ENCODE data around the gene CIRBP. TPM values are rescaled to one million over a fixed set of nuclear protein-coding genes. Genes with fewer than 3 reads are reported as not detected.
A peak's percentile ranks its signal among the peaks of the same experiment; 100 is the strongest.

Gene CIRBP
- total RNA-seq, 1 experiment from 2014 or later, result 66.6 TPM

DNA sequence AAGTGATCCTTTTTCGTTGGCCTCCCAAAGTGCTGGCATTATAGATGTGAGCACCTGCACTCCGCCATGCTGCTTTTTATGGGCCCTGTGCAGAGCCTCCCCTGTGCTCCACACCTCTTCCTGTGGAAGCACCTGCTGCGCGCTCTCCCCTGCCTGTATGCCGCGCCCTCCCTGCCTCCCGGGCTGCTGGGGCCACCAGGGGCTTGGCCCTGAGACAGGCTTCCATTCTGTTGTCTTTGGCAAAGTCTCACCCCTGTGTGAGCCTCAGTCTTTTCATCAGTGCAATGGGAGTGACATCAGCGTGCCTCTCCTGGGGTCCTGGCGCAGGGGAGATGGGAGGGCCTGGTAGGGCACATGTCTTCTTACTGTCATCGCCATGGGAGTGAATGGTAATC lies 7.5 kb downstream of the CIRBP start:
- intact Hi-C loops (cut with micrococcal nuclease; ENCODE audit: unreplicated experiment) (loop anchor here (10.0 kb wide), 1 partner anchor 98 kb away; no protein-coding TSS in a partner anchor), in situ Hi-C loops (cut with HindIII; ENCODE audit: low pct_unique_long_range_greater_than_20kb, low sequenced_read_pairs) (no loop called here)
- ChIA-PET CTCF (no interaction called here), POLR2A (no interaction called here)
- peak overlapping the region; percentile 93 for H3K27ac ChIP-seq (ENCODE audit: low read length)
- H3K9me3 ChIP-seq (ENCODE audit: control insufficient read depth, insufficient read depth, low read depth, low read length), result no peaks in the 10 kb centered on the region
- no TSS peak for BruUV-seq (replicated peaks)
- H3K4me1 ChIP-seq (ENCODE audit: control insufficient read depth, insufficient read depth, low read length), result peaks cover 22% of the 10 kb centered on the region
- peak overlapping the region; percentile 62 to 64 for H3K4me3 ChIP-seq (ENCODE audit: low read depth in 2 of 2, low read length in 2 of 2)
- no peak for ATAC-seq
- H3K27me3 ChIP-seq (ENCODE audit: control insufficient read depth, insufficient read depth, low read length), result no peaks in the 10 kb centered on the region
- DNase-seq (ENCODE audit: low read depth, low spot score), result no peak
- no peaks in the 10 kb centered on the region for H3K36me3 ChIP-seq (ENCODE audit: control insufficient read depth, insufficient read depth, low read length)
- TF ChIP-seq POLR2AphosphoS5 (IDR thresholded peaks at IDR 0.05; ENCODE audit: low read depth, low read length) (no peak), TCF7L2 (IDR thresholded peaks at IDR 0.05; ENCODE audit: low read depth, low read length) (no peak), SIN3A (IDR thresholded peaks at IDR 0.05; ENCODE audit: borderline replicate concordance, insufficient read depth, low read depth, low read length) (no peak)
- TF ChIP-seq, protein P1, sequence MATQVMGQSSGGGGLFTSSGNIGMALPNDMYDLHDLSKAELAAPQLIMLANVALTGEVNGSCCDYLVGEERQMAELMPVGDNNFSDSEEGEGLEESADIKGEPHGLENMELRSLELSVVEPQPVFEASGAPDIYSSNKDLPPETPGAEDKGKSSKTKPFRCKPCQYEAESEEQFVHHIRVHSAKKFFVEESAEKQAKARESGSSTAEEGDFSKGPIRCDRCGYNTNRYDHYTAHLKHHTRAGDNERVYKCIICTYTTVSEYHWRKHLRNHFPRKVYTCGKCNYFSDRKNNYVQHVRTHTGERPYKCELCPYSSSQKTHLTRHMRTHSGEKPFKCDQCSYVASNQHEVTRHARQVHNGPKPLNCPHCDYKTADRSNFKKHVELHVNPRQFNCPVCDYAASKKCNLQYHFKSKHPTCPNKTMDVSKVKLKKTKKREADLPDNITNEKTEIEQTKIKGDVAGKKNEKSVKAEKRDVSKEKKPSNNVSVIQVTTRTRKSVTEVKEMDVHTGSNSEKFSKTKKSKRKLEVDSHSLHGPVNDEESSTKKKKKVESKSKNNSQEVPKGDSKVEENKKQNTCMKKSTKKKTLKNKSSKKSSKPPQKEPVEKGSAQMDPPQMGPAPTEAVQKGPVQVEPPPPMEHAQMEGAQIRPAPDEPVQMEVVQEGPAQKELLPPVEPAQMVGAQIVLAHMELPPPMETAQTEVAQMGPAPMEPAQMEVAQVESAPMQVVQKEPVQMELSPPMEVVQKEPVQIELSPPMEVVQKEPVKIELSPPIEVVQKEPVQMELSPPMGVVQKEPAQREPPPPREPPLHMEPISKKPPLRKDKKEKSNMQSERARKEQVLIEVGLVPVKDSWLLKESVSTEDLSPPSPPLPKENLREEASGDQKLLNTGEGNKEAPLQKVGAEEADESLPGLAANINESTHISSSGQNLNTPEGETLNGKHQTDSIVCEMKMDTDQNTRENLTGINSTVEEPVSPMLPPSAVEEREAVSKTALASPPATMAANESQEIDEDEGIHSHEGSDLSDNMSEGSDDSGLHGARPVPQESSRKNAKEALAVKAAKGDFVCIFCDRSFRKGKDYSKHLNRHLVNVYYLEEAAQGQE (IDR thresholded peaks at IDR 0.05; ENCODE audit: insufficient read depth in 1 of 2, low read depth in 2 of 2, low read length in 1 of 2), result no peak
- TF ChIP-seq, protein P2, sequence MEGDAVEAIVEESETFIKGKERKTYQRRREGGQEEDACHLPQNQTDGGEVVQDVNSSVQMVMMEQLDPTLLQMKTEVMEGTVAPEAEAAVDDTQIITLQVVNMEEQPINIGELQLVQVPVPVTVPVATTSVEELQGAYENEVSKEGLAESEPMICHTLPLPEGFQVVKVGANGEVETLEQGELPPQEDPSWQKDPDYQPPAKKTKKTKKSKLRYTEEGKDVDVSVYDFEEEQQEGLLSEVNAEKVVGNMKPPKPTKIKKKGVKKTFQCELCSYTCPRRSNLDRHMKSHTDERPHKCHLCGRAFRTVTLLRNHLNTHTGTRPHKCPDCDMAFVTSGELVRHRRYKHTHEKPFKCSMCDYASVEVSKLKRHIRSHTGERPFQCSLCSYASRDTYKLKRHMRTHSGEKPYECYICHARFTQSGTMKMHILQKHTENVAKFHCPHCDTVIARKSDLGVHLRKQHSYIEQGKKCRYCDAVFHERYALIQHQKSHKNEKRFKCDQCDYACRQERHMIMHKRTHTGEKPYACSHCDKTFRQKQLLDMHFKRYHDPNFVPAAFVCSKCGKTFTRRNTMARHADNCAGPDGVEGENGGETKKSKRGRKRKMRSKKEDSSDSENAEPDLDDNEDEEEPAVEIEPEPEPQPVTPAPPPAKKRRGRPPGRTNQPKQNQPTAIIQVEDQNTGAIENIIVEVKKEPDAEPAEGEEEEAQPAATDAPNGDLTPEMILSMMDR (IDR thresholded peaks at IDR 0.05), result no peak

DNA sequence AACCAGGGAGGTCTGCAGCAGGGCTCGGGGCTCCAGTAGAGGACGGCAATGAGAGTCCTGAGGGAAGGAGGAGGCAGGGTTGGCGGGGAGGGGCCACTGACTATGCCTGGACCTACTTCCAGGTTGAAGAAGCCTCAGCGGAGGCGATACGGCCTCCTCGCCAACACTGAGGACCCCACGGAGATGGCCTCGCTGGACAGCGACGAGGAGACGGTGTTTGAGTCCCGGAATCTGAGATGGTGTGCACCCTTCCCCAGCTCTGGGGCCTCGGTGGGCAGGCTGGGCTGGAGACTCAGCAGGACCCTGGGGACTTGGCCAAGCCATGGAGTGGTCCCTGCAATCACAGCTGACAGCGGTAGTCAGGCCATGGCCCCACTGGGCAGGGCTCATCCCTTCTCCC lies 7.9 kb downstream of the CIRBP start:
- no peaks in the 10 kb centered on the region for H3K36me3 ChIP-seq (ENCODE audit: control insufficient read depth, insufficient read depth, low read length)
- no peak for DNase-seq (ENCODE audit: low read depth, low spot score)
- H3K27me3 ChIP-seq (ENCODE audit: control insufficient read depth, insufficient read depth, low read length), result no peaks in the 10 kb centered on the region
- H3K9me3 ChIP-seq (ENCODE audit: control insufficient read depth, insufficient read depth, low read depth, low read length), result no peaks in the 10 kb centered on the region
- intact Hi-C loops (cut with micrococcal nuclease; ENCODE audit: unreplicated experiment) (loop anchor here (10.0 kb wide), 1 partner anchor 98 kb away; no protein-coding TSS in a partner anchor), in situ Hi-C loops (cut with HindIII; ENCODE audit: low pct_unique_long_range_greater_than_20kb, low sequenced_read_pairs) (no loop called here)
- ChIA-PET CTCF (interaction anchor here (0.6 to 0.7 kb wide), 2 partner anchors 10 to 292 kb away, joined by 5 to 10 read pairs; no protein-coding TSS in a partner anchor), POLR2A (no interaction called here)
- no TSS peak for BruUV-seq (replicated peaks)
- H3K4me3 ChIP-seq (ENCODE audit: low read depth in 2 of 2, low read length in 2 of 2), result no peak overlapping the region; a peak in 1 of 4 replicates
- no peak for TF ChIP-seq SIN3A (IDR thresholded peaks at IDR 0.05; ENCODE audit: borderline replicate concordance, insufficient read depth, low read depth, low read length)
- TF ChIP-seq, protein P2 (IDR thresholded peaks at IDR 0.05), result no peak
- TF ChIP-seq POLR2AphosphoS5 (IDR thresholded peaks at IDR 0.05; ENCODE audit: low read depth, low read length), result no peak
- TF ChIP-seq, protein P1 (IDR thresholded peaks at IDR 0.05; ENCODE audit: insufficient read depth in 1 of 2, low read depth in 2 of 2, low read length in 1 of 2), result no peak
- TF ChIP-seq TCF7L2 (IDR thresholded peaks at IDR 0.05; ENCODE audit: low read depth, low read length), result no peak
- H3K27ac ChIP-seq (ENCODE audit: low read length), result peak overlapping the region; percentile 93
- peaks cover 22% of the 10 kb centered on the region for H3K4me1 ChIP-seq (ENCODE audit: control insufficient read depth, insufficient read depth, low read length)
- ATAC-seq, result no peak

Measured in Panc1 (cell line).